Measurements from ENCODE around the gene BCDIN3D. TPM values are rescaled to one million over a fixed set of nuclear protein-coding genes. Genes with fewer than 3 reads are reported as not detected.

The BCDIN3D gene
- total and polyA plus RNA-seq, 2 donors (not counting 3 experiments of a cell fraction or from before 2014, with no cell fraction given), result 1.8 to 3.1 TPM

GRCh38 chr12:49881415-49882247 lies 38.7 kb upstream of the BCDIN3D start:
- no peaks in the 10 kb centered on the region for H3K36me3 ChIP-seq (ENCODE audit: control insufficient read depth in 2 of 2, extremely low read depth in 1 of 2, insufficient read depth in 2 of 2, low read length in 2 of 2)
- H3K27ac ChIP-seq (ENCODE audit: insufficient read depth, low read depth, low read length), result no peak overlapping the region
- no peak overlapping the region for H3K4me2 ChIP-seq (ENCODE audit: insufficient read depth, low read length)
- H3K27me3 ChIP-seq (ENCODE audit: control insufficient read depth in 2 of 2, insufficient read depth in 2 of 2, low read length in 2 of 2), result peaks cover 4 to 14% of the 10 kb centered on the region in 2 experiments
- ChIA-PET POLR2A (no interaction called here), CTCF (interaction anchor here (1.3 to 1.5 kb wide), 2 partner anchors 51 to 64 kb away, joined by 3 to 5 read pairs; no protein-coding TSS in a partner anchor)
- intact Hi-C loops (cut with micrococcal nuclease) (no loop called here), dilution Hi-C loops (cut with MboI; ENCODE audit: extremely low pct_ligation_motif_present, low sequenced_read_pairs) (no loop called here)
- DNase-seq (ENCODE audit: low read depth, low spot score) (no peak), FAIRE-seq (no peak)
- no TSS peak for BruUV-seq (replicated peaks)
- no peaks in the 10 kb centered on the region for H3K79me2 ChIP-seq (ENCODE audit: control insufficient read depth, insufficient read depth, low read length)
- H3K9ac ChIP-seq (replicated peaks; ENCODE audit: extremely low read depth, insufficient read depth, low read length), result no peak overlapping the region
- no peaks in the 10 kb centered on the region for H3K4me1 ChIP-seq (ENCODE audit: control insufficient read depth, extremely low read depth, insufficient read depth, low read length)
- H3K9me1 ChIP-seq (replicated peaks; ENCODE audit: control insufficient read depth, extremely low read depth, insufficient read depth, low read length), result no peaks in the 10 kb centered on the region
- no peaks in the 10 kb centered on the region for H4K20me1 ChIP-seq (replicated peaks; ENCODE audit: control insufficient read depth, extremely low read depth, insufficient read depth, low read length)
- no peaks in the 10 kb centered on the region for H3K9me3 ChIP-seq (replicated peaks; ENCODE audit: control insufficient read depth, insufficient read depth, low read length)
- H3K4me3 ChIP-seq (replicated peaks in 1 of 3; ENCODE audit: insufficient read depth in 1 of 3, low read depth in 1 of 3, low read length in 3 of 3), result no peak overlapping the region
- TF ChIP-seq CTCF (IDR thresholded peaks at IDR 0.05; ENCODE audit: extremely low read depth in 1 of 2, insufficient read depth in 1 of 2, low read depth in 1 of 2, low read length in 2 of 2) (no peak), GATA2 (IDR thresholded peaks at IDR 0.05; ENCODE audit: insufficient read depth, insufficient read length, low read depth, low read length) (no peak), EZH2 (IDR thresholded peaks at IDR 0.05; ENCODE audit: borderline replicate concordance, low read depth, low read length, severe bottlenecking) (no peak), JUN (IDR thresholded peaks at IDR 0.05; ENCODE audit: borderline replicate concordance, insufficient read depth, insufficient read length, low read depth) (no peak)
- H2AFZ ChIP-seq (ENCODE audit: low read depth, low read length), result no peak overlapping the region
